CD14-positive monocyte (primary cell): Measurements from ENCODE around the gene UBR2. TPM values are rescaled to one million over a fixed set of nuclear protein-coding genes. Genes with fewer than 3 reads are reported as not detected.

Experiments
- DNase-seq, 3 donors: peaks; one replicate each; pipeline ENCODE4 v3.0.0-alpha.2; 2011 to 2022
- H2AFZ ChIP-seq: 2 replicates; pipeline ENCODE4 v1.6.0; 2012; ENCODE audit warnings: mild to moderate bottlenecking, low read depth, low read length, inconsistent platforms; ENCODE audit not compliant: insufficient read depth, poor library complexity, severe bottlenecking
- H3K27ac ChIP-seq, 2 donors: 1 replicate in 1 of 2; 2 replicates in 1 of 2; pipeline ENCODE4 v1.5.1; 2012 to 2013; ENCODE audit warnings: low read length in 2 of 2, control low read depth in 1 of 2, inconsistent platforms in 1 of 2, low read depth in 1 of 2, mild to moderate bottlenecking in 1 of 2
- H3K27me3 ChIP-seq, 2 donors: one replicate each; pipeline versions ENCODE4 v1.6.0 to v1.6.1; 2011 to 2013; ENCODE audit warnings: low read length in 2 of 2; ENCODE audit not compliant: control insufficient read depth in 2 of 2, insufficient read depth in 2 of 2
- H3K36me3 ChIP-seq, 2 donors: replicated peaks in 1 of 2; 1 replicate in 1 of 2; 2 replicates in 1 of 2; pipeline versions ENCODE4 v1.5.1 to v1.6.1; 2012 to 2013; ENCODE audit warnings: low read length in 2 of 2, control low read depth in 1 of 2, inconsistent platforms in 1 of 2, mild to moderate bottlenecking in 1 of 2; ENCODE audit not compliant: insufficient read depth in 2 of 2, control insufficient read depth in 1 of 2
- H3K4me1 ChIP-seq, 2 donors: 1 replicate in 1 of 2; 2 replicates in 1 of 2; pipeline versions ENCODE4 v1.5.1 to v1.6.1; 2012 to 2013; ENCODE audit warnings: low read length in 2 of 2, control low read depth in 1 of 2, inconsistent platforms in 1 of 2, mild to moderate bottlenecking in 1 of 2, moderate library complexity in 1 of 2; ENCODE audit not compliant: insufficient read depth in 2 of 2, control insufficient read depth in 1 of 2
- H3K4me2 ChIP-seq: replicated peaks from 2 replicates; pipeline ENCODE3; 2012; ENCODE audit warnings: low read length, moderate library complexity, mild to moderate bottlenecking; ENCODE audit not compliant: poor library complexity, severe bottlenecking; ENCODE audit errors: extremely low read depth
- H3K4me3 ChIP-seq, 3 experiments: fragments of 200-600 bp in 1 of 3; sonication (generic) in 1 of 3; replicated peaks in 1 of 3; 1 replicate in 2 of 3; 2 replicates in 1 of 3; pipeline ENCODE4 v1.5.1; 2011 to 2013; ENCODE audit warnings: low read length in 3 of 3, mild to moderate bottlenecking in 3 of 3, control low read depth in 2 of 3, low read depth in 2 of 3, inconsistent platforms in 1 of 3, moderate library complexity in 1 of 3
- H3K79me2 ChIP-seq: 2 replicates; pipeline ENCODE4 v1.6.0; 2012; ENCODE audit warnings: mild to moderate bottlenecking, control low read depth, inconsistent platforms, low read length, moderate library complexity; ENCODE audit not compliant: insufficient read depth
- H3K9ac ChIP-seq: 2 replicates; pipeline ENCODE4 v1.6.0; 2017; ENCODE audit warnings: low read length, mild to moderate bottlenecking; ENCODE audit not compliant: insufficient read depth, poor library complexity, severe bottlenecking
- H3K9me3 ChIP-seq, 2 donors: replicated peaks in 1 of 2; 1 replicate in 1 of 2; 2 replicates in 1 of 2; pipeline versions ENCODE4 v1.5.1 to v1.6.1; 2012 to 2013; ENCODE audit warnings: low read length in 2 of 2, control low read depth in 1 of 2; ENCODE audit not compliant: control insufficient read depth in 1 of 2, insufficient read depth in 1 of 2
- H4K20me1 ChIP-seq: 2 replicates; pipeline ENCODE4 v1.6.0; 2012; ENCODE audit warnings: mild to moderate bottlenecking, low read length, control low read depth, moderate library complexity; ENCODE audit not compliant: insufficient read depth
- H3K27ac Mint-ChIP-seq, 7 donors: one replicate each; pipeline ENCODE4 v1.8.0; 2020; ENCODE audit warnings: mild to moderate bottlenecking in 7 of 7, mixed read lengths in 7 of 7, moderate library complexity in 6 of 7, inconsistent platforms in 2 of 7
- H3K27me3 Mint-ChIP-seq, 3 donors: one replicate each; pipeline ENCODE4 v1.8.0; 2021 to 2022; ENCODE audit warnings: low read depth in 3 of 3, mild to moderate bottlenecking in 3 of 3, mixed read lengths in 3 of 3, moderate library complexity in 3 of 3, inconsistent platforms in 1 of 3
- H3K36me3 Mint-ChIP-seq, 2 donors: one replicate each; pipeline ENCODE4 v1.8.0; 2020; ENCODE audit warnings: mixed read lengths in 2 of 2, inconsistent platforms in 1 of 2, mild to moderate bottlenecking in 1 of 2
- H3K4me1 Mint-ChIP-seq: one replicate; pipeline ENCODE4 v1.8.0; 2020; ENCODE audit warnings: mild to moderate bottlenecking, mixed read lengths
- H3K4me3 Mint-ChIP-seq, 2 donors: one replicate each; pipeline ENCODE4 v1.8.0; 2020; ENCODE audit warnings: mild to moderate bottlenecking in 2 of 2, mixed read lengths in 2 of 2, moderate library complexity in 1 of 2
- H3K9me3 Mint-ChIP-seq, 7 donors: one replicate each; pipeline ENCODE4 v1.8.0; 2020 to 2022; ENCODE audit warnings: mixed read lengths in 7 of 7, mild to moderate bottlenecking in 6 of 7, moderate library complexity in 6 of 7, inconsistent platforms in 2 of 7
- CTCF ChIP-seq: fragments of 200-600 bp; IDR thresholded peaks from one replicate; pipeline ENCODE4 v1.8.0; 2022; ENCODE audit warnings: antibody characterized with exemption, mild to moderate bottlenecking
- WGBS: methylation state at CpG from one replicate; pipeline ENCODE4 v1.1.5; 2013; ENCODE audit warnings: missing lambda C conversion rate; ENCODE audit not compliant: insufficient coverage; 5-methylcytosine and 5-hydroxymethylcytosine counted together
- intact Hi-C, 2 donors: fragments of 100-400 bp; cut with micrococcal nuclease; formaldehyde crosslinking; loops; one replicate each; pipeline versions ENCODE4 v1.15.0 to v1.15.1; 2023
- polyA plus RNA-seq, 3 donors: library from polyadenylated mRNA; depleted of rRNA in 1 of 3; unstranded in 2 of 3; stranded (reverse) in 1 of 3; fragments of 300-500 nt in 2 of 3; fragments of >200 nt in 1 of 3; fragmentation: Illumina TruSeq in 2 of 3; gene quantifications; 1 replicate in 2 of 3; 2 replicates in 1 of 3; pipeline ENCODE4 v1.2.3, GENCODE V29; 2012 to 2021

The UBR2 gene
- polyA plus RNA-seq, 3 donors: 9.0 to 17.8 (median 12.8) TPM

- H3K36me3 ChIP-seq: peaks cover 83 to 97% of the 10 kb centered on the region in 2 donors
- Mint-ChIP-seq H3K4me3 (no peak overlapping the region), H3K36me3 (peaks cover 65 to 88% of the 10 kb centered on the region in 2 donors), H3K4me1 (peaks cover 2% of the 10 kb centered on the region), H3K9me3 (no peaks in the 10 kb centered on the region), H3K27ac (no peak overlapping the region), H3K27me3 (no peaks in the 10 kb centered on the region)
- H2AFZ ChIP-seq: no peak overlapping the region
- peaks cover 13% of the 10 kb centered on the region for H4K20me1 ChIP-seq
- H3K4me2 ChIP-seq: no peak overlapping the region
- no peaks in the 10 kb centered on the region for H3K27me3 ChIP-seq
- no peak for TF ChIP-seq CTCF
- H3K9me3 ChIP-seq: no peaks in the 10 kb centered on the region
- H3K79me2 ChIP-seq: no peaks in the 10 kb centered on the region
- intact Hi-C loops: loop anchor here (2.0 to 5.0 kb wide), 5 partner anchors 67 to 237 kb away; partner anchors contain the start of gene RPL7L1 (in 2 of the 2)
- no peak for DNase-seq
- no peak overlapping the region for H3K9ac ChIP-seq
- 80% methylated on average over 1 of the region's 1 CpG for WGBS
- H3K27ac ChIP-seq: no peak overlapping the region
- H3K4me1 ChIP-seq: no peaks in the 10 kb centered on the region
- no peak overlapping the region for H3K4me3 ChIP-seq
These were observed 96.0 kb downstream of the UBR2 start for GRCh38 chr6:42659806-42660205.

GRCh38 chr6:42661540-42662153 lies 97.8 kb downstream of the UBR2 start:
- H3K36me3 ChIP-seq: peaks cover 84 to 97% of the 10 kb centered on the region in 2 donors
- peaks cover 2% of the 10 kb centered on the region for H3K4me1 Mint-ChIP-seq
- DNase-seq: peak; percentile 58 to 76 (median 68)
- no peaks in the 10 kb centered on the region for H3K9me3 Mint-ChIP-seq
- H3K27me3 Mint-ChIP-seq: no peaks in the 10 kb centered on the region
- WGBS: no CpG with 5 or more reads among the region's 5 CpGs
- no peak overlapping the region for H3K9ac ChIP-seq
- H3K79me2 ChIP-seq: no peaks in the 10 kb centered on the region
- intact Hi-C loops: loop anchor here (2.0 to 5.0 kb wide), 5 partner anchors 65 to 236 kb away; partner anchors contain the start of gene RPL7L1 (in 2 of the 2)
- H3K27ac Mint-ChIP-seq: peak overlapping the region in 3 of 7 donors; percentile 1 to 45 (median 22)
- no peak overlapping the region for H2AFZ ChIP-seq
- peak; percentile 89 for TF ChIP-seq CTCF
- H3K9me3 ChIP-seq: no peaks in the 10 kb centered on the region
- peaks cover 72 to 92% of the 10 kb centered on the region in 2 donors for H3K36me3 Mint-ChIP-seq
- H3K27ac ChIP-seq: no peak overlapping the region
- H4K20me1 ChIP-seq: peaks cover 12% of the 10 kb centered on the region
- no peaks in the 10 kb centered on the region for H3K4me1 ChIP-seq
- H3K4me3 ChIP-seq: no peak overlapping the region
- no peak overlapping the region for H3K4me3 Mint-ChIP-seq
- no peaks in the 10 kb centered on the region for H3K27me3 ChIP-seq
- no peak overlapping the region for H3K4me2 ChIP-seq
